ENCODE results near the gene MYL5. TPM values are rescaled to one million over a fixed set of nuclear protein-coding genes. Genes with fewer than 3 reads are reported as not detected.

Gene MYL5
- total RNA-seq, 1 donor from 2014 or later = 22.6 TPM

- no peaks in the 10 kb centered on the region for H3K27me3 Mint-ChIP-seq
- H3K36me3 Mint-ChIP-seq (ENCODE audit: insufficient read depth) = peaks cover 8% of the 10 kb centered on the region
- no peak for DNase-seq (ENCODE audit: low spot score, unreplicated experiment)
- H3K27ac Mint-ChIP-seq = no peak overlapping the region
- H3K4me1 Mint-ChIP-seq (ENCODE audit: low read depth) = peaks cover 6% of the 10 kb centered on the region
- H3K9me3 Mint-ChIP-seq (ENCODE audit: low read depth) = no peaks in the 10 kb centered on the region
- H3K4me3 Mint-ChIP-seq (ENCODE audit: low read depth) = peak overlapping the region; percentile 86
- no peak for TF ChIP-seq CTCF (IDR thresholded peaks at IDR 0.05; ENCODE audit: unreplicated experiment)
Observed at GRCh38 chr4:675036-675882, 917 bp downstream of the MYL5 start.

- Mint-ChIP-seq H3K27me3 (no peaks in the 10 kb centered on the region), H3K9me3 (ENCODE audit: low read depth) (no peaks in the 10 kb centered on the region), H3K4me3 (ENCODE audit: low read depth) (no peak overlapping the region), H3K27ac (no peak overlapping the region), H3K36me3 (ENCODE audit: insufficient read depth) (peaks cover 6% of the 10 kb centered on the region), H3K4me1 (ENCODE audit: low read depth) (peaks cover 6% of the 10 kb centered on the region)
- no peak for DNase-seq (ENCODE audit: low spot score, unreplicated experiment)
- TF ChIP-seq CTCF (IDR thresholded peaks at IDR 0.05; ENCODE audit: unreplicated experiment) = no peak
Observed at GRCh38 chr4:675980-676870, 1.9 kb downstream of the MYL5 start.

GRCh38 chr4:676871-677235 is 2.5 kb downstream of the MYL5 start:
- Mint-ChIP-seq H3K27ac (no peak overlapping the region), H3K36me3 (ENCODE audit: insufficient read depth) (peaks cover 6% of the 10 kb centered on the region), H3K9me3 (ENCODE audit: low read depth) (no peaks in the 10 kb centered on the region), H3K4me1 (ENCODE audit: low read depth) (peaks cover 6% of the 10 kb centered on the region), H3K4me3 (ENCODE audit: low read depth) (no peak overlapping the region), H3K27me3 (no peaks in the 10 kb centered on the region)
- TF ChIP-seq CTCF (IDR thresholded peaks at IDR 0.05; ENCODE audit: unreplicated experiment) = no peak
- DNase-seq (ENCODE audit: low spot score, unreplicated experiment) = no peak

GRCh38 chr4:677431-678293 is 3.3 kb downstream of the MYL5 start:
- no peak overlapping the region for H3K4me3 Mint-ChIP-seq (ENCODE audit: low read depth)
- peaks cover 6% of the 10 kb centered on the region for H3K4me1 Mint-ChIP-seq (ENCODE audit: low read depth)
- H3K36me3 Mint-ChIP-seq (ENCODE audit: insufficient read depth) = peaks cover 3% of the 10 kb centered on the region
- DNase-seq (ENCODE audit: low spot score, unreplicated experiment) = no peak
- no peaks in the 10 kb centered on the region for H3K27me3 Mint-ChIP-seq
- H3K9me3 Mint-ChIP-seq (ENCODE audit: low read depth) = no peaks in the 10 kb centered on the region
- H3K27ac Mint-ChIP-seq = no peak overlapping the region
- TF ChIP-seq CTCF (IDR thresholded peaks at IDR 0.05; ENCODE audit: unreplicated experiment) = no peak

Data from progenitor cell of endocrine pancreas (in vitro differentiated cells).